Measurements from ENCODE around the gene TRAF1.
A peak's percentile ranks its signal among the peaks of the same experiment; 100 is the strongest.

TRAF1 gene

DNA sequence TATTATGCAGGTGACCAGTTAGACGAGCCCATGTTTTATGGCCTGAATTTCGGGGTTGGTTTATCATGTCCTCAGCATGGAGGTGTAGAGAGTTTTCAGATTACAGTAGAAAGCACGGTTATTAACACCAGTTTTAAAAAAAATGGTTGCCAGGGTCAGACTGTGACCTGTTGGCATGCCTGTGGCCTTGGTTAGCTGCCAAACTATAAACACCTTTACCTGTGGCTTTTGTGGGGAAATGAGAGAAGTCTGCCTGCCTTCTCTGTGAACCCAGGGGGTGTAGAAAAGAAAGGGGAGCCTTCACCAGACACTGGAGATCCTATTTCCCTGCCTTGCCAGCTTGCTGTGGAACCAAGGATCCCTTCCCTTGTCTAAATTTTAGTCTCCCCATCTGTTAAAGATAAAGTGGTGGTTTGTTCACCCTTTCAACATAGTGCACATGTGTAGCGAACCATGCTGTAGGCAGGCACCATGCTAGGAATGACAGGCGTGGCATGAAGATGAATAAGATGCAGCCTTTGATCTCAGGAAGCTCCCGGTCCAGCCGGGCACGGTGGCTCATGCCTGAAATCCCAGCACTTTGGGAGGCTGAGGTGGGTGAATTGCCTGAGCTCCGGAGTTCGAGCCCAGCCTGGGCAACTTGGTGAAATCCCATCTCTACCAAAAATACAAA lies 43.5 kb downstream of the TRAF1 start:
- DNase-seq (ENCODE audit: extremely low spot score): no peak
- TF ChIP-seq NFRKB (IDR thresholded peaks at IDR 0.05): no peak
- TF ChIP-seq BHLHE40 (IDR thresholded peaks at IDR 0.05; ENCODE audit: borderline replicate concordance): no peak
- TF ChIP-seq TARDBP (IDR thresholded peaks at IDR 0.05): no peak
- TF ChIP-seq SUZ12 (IDR thresholded peaks at IDR 0.05): no peak
- no peak for TF ChIP-seq FOXM1 (IDR thresholded peaks at IDR 0.05; ENCODE audit: borderline replicate concordance)
- TF ChIP-seq HDGF (IDR thresholded peaks at IDR 0.05; ENCODE audit: borderline replicate concordance): no peak
- TF ChIP-seq L3MBTL2 (conservative IDR thresholded peaks at IDR 0.05): no peak
- no peak for TF ChIP-seq LEF1 (IDR thresholded peaks at IDR 0.05; ENCODE audit: borderline replicate concordance)
- TF ChIP-seq FOXA1 (IDR thresholded peaks at IDR 0.05): no peak
- no peak for TF ChIP-seq FOXK2 (IDR thresholded peaks at IDR 0.05)
- no peak for TF ChIP-seq ZNF384 (IDR thresholded peaks at IDR 0.05)
- TF ChIP-seq SP1 (IDR thresholded peaks at IDR 0.05): no peak
- no peak for TF ChIP-seq ARNT (IDR thresholded peaks at IDR 0.05)
- no peak for TF ChIP-seq CTBP1 (IDR thresholded peaks at IDR 0.05; ENCODE audit: borderline replicate concordance)
- no peak for TF ChIP-seq ELF4 (IDR thresholded peaks at IDR 0.05)
- TF ChIP-seq, protein P1, sequence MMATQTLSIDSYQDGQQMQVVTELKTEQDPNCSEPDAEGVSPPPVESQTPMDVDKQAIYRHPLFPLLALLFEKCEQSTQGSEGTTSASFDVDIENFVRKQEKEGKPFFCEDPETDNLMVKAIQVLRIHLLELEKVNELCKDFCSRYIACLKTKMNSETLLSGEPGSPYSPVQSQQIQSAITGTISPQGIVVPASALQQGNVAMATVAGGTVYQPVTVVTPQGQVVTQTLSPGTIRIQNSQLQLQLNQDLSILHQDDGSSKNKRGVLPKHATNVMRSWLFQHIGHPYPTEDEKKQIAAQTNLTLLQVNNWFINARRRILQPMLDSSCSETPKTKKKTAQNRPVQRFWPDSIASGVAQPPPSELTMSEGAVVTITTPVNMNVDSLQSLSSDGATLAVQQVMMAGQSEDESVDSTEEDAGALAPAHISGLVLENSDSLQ (IDR thresholded peaks at IDR 0.05): no peak
- CTCF ChIA-PET: no interaction called here
- POLR2A ChIA-PET: no interaction called here

DNA sequence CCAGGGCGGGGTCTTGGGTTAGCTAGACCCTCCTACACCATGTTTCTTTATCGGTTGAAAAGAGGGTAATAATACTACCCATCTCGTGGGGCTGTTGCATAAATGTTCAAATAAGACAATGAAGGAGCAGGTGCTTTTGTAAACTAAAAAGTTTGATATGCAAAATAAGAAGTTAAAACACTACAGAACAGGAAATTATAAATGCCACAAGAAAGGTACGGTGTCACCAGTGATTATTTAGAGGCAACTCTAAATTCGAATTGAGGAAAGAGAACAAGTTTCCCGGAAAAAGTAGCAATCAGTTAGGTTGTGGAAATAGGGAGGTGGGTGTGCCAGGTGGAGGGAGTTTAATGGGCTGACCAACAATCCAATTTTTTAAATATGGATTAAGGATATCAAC lies 47.1 kb downstream of the TRAF1 start:
- CTCF ChIA-PET: interaction anchor here (0.6 to 0.7 kb wide), 2 partner anchors 11 to 17 kb away, joined by 3 read pairs; no protein-coding TSS in a partner anchor
- TF ChIP-seq ZNF384 (IDR thresholded peaks at IDR 0.05) (no peak), CTBP1 (IDR thresholded peaks at IDR 0.05; ENCODE audit: borderline replicate concordance) (no peak), ARNT (IDR thresholded peaks at IDR 0.05) (no peak), FOXA1 (IDR thresholded peaks at IDR 0.05) (no peak), TARDBP (IDR thresholded peaks at IDR 0.05) (no peak), LEF1 (IDR thresholded peaks at IDR 0.05; ENCODE audit: borderline replicate concordance) (no peak), HDGF (IDR thresholded peaks at IDR 0.05; ENCODE audit: borderline replicate concordance) (no peak), SP1 (IDR thresholded peaks at IDR 0.05) (no peak), SUZ12 (IDR thresholded peaks at IDR 0.05) (no peak)
- TF ChIP-seq, protein P1 (IDR thresholded peaks at IDR 0.05): no peak
- no peak for DNase-seq (ENCODE audit: extremely low spot score)
- POLR2A ChIA-PET: no interaction called here

DNA sequence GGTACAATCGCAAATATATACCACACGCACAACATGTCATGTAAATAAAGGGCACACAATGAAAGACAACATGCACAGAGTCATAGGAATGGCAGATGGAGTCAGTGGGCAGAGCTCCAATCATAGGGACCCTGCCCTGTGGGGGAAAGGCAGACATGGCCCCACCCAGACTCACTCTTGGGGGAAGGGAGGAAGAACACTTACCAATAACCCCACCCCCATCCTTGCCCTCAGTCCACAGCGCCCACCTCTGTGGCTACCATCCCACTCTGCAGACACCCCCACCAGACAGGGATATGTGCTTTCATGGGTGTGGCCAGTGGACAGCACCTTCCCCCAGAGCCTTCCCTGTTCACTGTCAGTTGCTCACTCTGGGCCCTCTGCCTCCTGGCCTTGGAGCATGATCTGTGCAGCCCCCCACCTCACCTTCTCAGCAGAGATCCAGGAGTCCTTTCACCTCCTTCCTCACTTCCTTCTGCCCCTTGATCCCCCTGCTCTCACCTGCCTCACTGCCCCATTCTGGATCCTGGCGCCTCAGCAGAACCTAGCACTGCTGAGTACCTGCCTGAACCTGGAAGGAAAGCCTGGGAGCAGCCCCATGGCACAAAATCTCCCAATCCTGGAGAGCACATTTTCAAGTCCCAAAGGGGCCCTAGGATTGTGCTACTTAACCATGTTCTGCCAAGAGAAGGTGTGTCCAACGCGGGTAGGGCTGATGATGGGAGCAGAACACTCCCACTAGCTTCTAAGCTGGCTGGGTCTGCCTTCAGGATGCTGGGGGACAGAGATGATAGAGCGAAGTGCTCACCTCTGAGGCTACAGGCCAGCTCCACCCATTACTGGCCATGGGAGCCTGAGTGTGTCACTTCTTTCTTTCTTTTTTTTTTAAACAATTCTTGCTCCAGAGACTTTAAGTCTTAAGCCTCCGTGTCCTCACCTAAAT lies 48.1 kb downstream of the TRAF1 start:
- DNase-seq (ENCODE audit: extremely low spot score): no peak
- CTCF ChIA-PET: interaction anchor here (0.7 kb wide), 1 partner anchor 16 kb away, joined by 3 read pairs; no protein-coding TSS in a partner anchor
- POLR2A ChIA-PET: interaction anchor here (1.0 to 1.6 kb wide), 2 partner anchors 39 to 85 kb away, joined by 3 to 4 read pairs; partner anchors contain the start of gene FBXW2
- TF ChIP-seq SUZ12 (IDR thresholded peaks at IDR 0.05) (no peak), FOXM1 (IDR thresholded peaks at IDR 0.05; ENCODE audit: borderline replicate concordance) (no peak), FOXK2 (IDR thresholded peaks at IDR 0.05) (no peak), ARNT (IDR thresholded peaks at IDR 0.05) (no peak), LEF1 (IDR thresholded peaks at IDR 0.05; ENCODE audit: borderline replicate concordance) (no peak), CTBP1 (IDR thresholded peaks at IDR 0.05; ENCODE audit: borderline replicate concordance) (no peak)

DNA sequence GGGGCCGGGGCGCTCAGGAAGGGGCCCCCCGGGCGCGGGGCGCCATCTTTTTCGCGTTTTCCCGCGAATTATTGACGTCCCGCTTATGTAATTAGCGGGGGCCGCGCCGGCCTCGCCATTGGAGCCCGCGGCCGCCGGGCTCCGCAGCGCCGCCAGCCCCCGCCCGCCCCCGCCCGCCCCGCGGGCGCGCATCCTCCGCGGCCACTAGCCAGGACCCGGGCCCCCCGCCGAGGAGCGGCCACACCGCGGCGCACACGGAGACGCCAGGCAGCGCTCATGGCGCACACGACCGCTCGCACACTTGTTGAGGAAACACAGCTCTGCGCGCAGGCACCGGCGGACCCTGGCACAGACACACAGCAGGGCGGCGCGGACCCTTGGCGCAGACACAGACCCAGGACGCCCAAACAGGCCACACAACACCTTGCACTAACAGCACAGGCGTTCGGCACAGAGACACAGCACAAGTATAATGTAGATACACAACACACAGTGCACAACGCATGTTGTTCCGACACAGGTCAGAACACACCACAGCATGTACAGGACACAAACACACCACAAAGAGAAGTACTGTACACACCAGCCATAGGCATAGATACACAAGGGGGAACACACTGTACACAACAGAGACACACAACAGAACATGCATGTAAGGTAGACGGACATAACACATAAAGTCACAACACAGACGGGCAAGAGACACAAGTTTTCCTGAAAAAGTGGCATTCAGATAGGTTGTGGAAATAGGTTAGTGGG lies 49.1 kb downstream of the TRAF1 start:
- TF ChIP-seq BHLHE40 (IDR thresholded peaks at IDR 0.05; ENCODE audit: borderline replicate concordance): no peak
- TF ChIP-seq FOXA1 (IDR thresholded peaks at IDR 0.05): no peak
- no peak; the same call in 1 of the 2 replicates for TF ChIP-seq L3MBTL2 (conservative IDR thresholded peaks at IDR 0.05)
- no peak for TF ChIP-seq NFRKB (IDR thresholded peaks at IDR 0.05)
- no peak for TF ChIP-seq TARDBP (IDR thresholded peaks at IDR 0.05)
- TF ChIP-seq SUZ12 (IDR thresholded peaks at IDR 0.05): no peak
- no peak for TF ChIP-seq FOXM1 (IDR thresholded peaks at IDR 0.05; ENCODE audit: borderline replicate concordance)
- no peak for TF ChIP-seq ARNT (IDR thresholded peaks at IDR 0.05)
- no peak for TF ChIP-seq SP1 (IDR thresholded peaks at IDR 0.05)
- no peak for TF ChIP-seq HDGF (IDR thresholded peaks at IDR 0.05; ENCODE audit: borderline replicate concordance)
- no peak for TF ChIP-seq LEF1 (IDR thresholded peaks at IDR 0.05; ENCODE audit: borderline replicate concordance)
- no peak for TF ChIP-seq CTBP1 (IDR thresholded peaks at IDR 0.05; ENCODE audit: borderline replicate concordance)
- TF ChIP-seq ZNF384 (IDR thresholded peaks at IDR 0.05): no peak
- TF ChIP-seq ELF4 (IDR thresholded peaks at IDR 0.05): no peak
- TF ChIP-seq, protein P1 (IDR thresholded peaks at IDR 0.05): no peak
- TF ChIP-seq FOXK2 (IDR thresholded peaks at IDR 0.05): no peak
- ChIA-PET POLR2A (interaction anchor here (1.0 to 1.6 kb wide), 3 partner anchors 8 to 84 kb away, joined by 3 to 4 read pairs (median 3); partner anchors contain the start of gene FBXW2), CTCF (no interaction called here)
- DNase-seq (ENCODE audit: extremely low spot score): peak; percentile 71

DNA sequence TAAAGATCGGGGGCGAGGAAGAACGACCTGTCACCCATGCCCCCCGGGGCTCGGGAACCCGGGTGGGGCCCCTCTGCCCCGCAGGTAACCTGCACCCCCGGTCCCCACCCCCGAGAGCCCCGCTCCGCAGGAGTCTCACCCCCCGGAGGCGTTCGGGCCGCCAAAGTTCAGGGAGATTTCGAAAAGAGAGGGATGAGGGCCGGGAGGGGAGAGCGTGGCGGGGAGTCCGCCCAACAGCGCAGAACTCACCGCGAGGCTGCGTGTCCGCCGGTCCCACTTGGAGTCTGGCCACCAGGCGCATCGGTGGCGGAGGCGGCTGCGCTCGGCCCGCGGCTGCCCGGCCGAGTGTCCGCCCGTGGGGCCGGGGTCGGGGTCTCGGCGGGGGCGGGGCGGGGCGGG lies 49.8 kb downstream of the TRAF1 start, which contains the start of gene PHF19:
TSS of gene PHF19 (minus strand) at position 347 of the 399 bp plus-strand sequence. CDS start 2,447 bp downstream, outside the sequence.
- ChIA-PET CTCF (no interaction called here), POLR2A (interaction anchor here (1.0 to 1.6 kb wide), 2 partner anchors 9 to 41 kb away, joined by 3 read pairs; no protein-coding TSS in a partner anchor)
- TF ChIP-seq LEF1 (IDR thresholded peaks at IDR 0.05; ENCODE audit: borderline replicate concordance): no peak
- TF ChIP-seq L3MBTL2 (conservative IDR thresholded peaks at IDR 0.05): peak; percentile 16; the same call in 1 of the 2 replicates
- no peak for TF ChIP-seq CTBP1 (IDR thresholded peaks at IDR 0.05; ENCODE audit: borderline replicate concordance)
- DNase-seq (ENCODE audit: extremely low spot score): peak; percentile 57
